Measurements from ENCODE around the gene FAM43B. TPM values are rescaled to one million over a fixed set of nuclear protein-coding genes. Genes with fewer than 3 reads are reported as not detected.

The FAM43B gene
- total RNA-seq, 2 experiments from 2014 or later: not detected

GRCh38 chr1:20578721-20579395 is 26.5 kb downstream of the FAM43B start:
- DNase-seq (no peak), ATAC-seq (ENCODE audit: poor library complexity) (no peak)
- CTCF ChIA-PET: no interaction called here
- H3K4me3 ChIP-seq (ENCODE audit: low read length): no peak overlapping the region
- POLR2A ChIA-PET: no interaction called here
- intact Hi-C loops (cut with DNase I, micrococcal nuclease): no loop called here
- no peak overlapping the region for H3K27ac ChIP-seq (ENCODE audit: low read depth in 1 of 2, low read length in 2 of 2)
- Mint-ChIP-seq H3K27ac (no peak overlapping the region), H3K4me3 (no peak overlapping the region), H3K9me3 (no peaks in the 10 kb centered on the region), H3K36me3 (ENCODE audit: low read depth) (no peaks in the 10 kb centered on the region), H3K4me1 (ENCODE audit: low read depth) (no peaks in the 10 kb centered on the region), H3K27me3 (peaks cover 17% of the 10 kb centered on the region)
- peaks cover under 1 to 8% of the 10 kb centered on the region in 2 experiments for H3K27me3 ChIP-seq (ENCODE audit: control insufficient read depth in 1 of 2, insufficient read depth in 2 of 2, low read length in 2 of 2)
- H3K36me3 ChIP-seq (ENCODE audit: insufficient read depth, low read length): no peaks in the 10 kb centered on the region
- TF ChIP-seq, protein P1, sequence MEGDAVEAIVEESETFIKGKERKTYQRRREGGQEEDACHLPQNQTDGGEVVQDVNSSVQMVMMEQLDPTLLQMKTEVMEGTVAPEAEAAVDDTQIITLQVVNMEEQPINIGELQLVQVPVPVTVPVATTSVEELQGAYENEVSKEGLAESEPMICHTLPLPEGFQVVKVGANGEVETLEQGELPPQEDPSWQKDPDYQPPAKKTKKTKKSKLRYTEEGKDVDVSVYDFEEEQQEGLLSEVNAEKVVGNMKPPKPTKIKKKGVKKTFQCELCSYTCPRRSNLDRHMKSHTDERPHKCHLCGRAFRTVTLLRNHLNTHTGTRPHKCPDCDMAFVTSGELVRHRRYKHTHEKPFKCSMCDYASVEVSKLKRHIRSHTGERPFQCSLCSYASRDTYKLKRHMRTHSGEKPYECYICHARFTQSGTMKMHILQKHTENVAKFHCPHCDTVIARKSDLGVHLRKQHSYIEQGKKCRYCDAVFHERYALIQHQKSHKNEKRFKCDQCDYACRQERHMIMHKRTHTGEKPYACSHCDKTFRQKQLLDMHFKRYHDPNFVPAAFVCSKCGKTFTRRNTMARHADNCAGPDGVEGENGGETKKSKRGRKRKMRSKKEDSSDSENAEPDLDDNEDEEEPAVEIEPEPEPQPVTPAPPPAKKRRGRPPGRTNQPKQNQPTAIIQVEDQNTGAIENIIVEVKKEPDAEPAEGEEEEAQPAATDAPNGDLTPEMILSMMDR (IDR thresholded peaks at IDR 0.05): no peak
- peaks cover 0 to 10% of the 10 kb centered on the region in 2 experiments for H3K9me3 ChIP-seq (ENCODE audit: control insufficient read depth in 1 of 2, insufficient read depth in 1 of 2, low read length in 2 of 2)
- H3K4me1 ChIP-seq (ENCODE audit: insufficient read depth, low read length): no peaks in the 10 kb centered on the region

- CTCF ChIA-PET: interaction anchor here (1.1 kb wide), 1 partner anchor 10 kb away, joined by 3 read pairs; no protein-coding TSS in a partner anchor
Observed at GRCh38 chr1:20584890-20585289, 32.5 kb downstream of the FAM43B start.

GRCh38 chr1:20586953-20587660 is 34.7 kb downstream of the FAM43B start:
- ChIA-PET POLR2A (no interaction called here), CTCF (no interaction called here)
- ATAC-seq (ENCODE audit: poor library complexity) (no peak), DNase-seq (no peak)
- H3K9me3 Mint-ChIP-seq: no peaks in the 10 kb centered on the region
- Histone ChIP-seq H3K9me3 (ENCODE audit: control insufficient read depth in 1 of 2, insufficient read depth in 1 of 2, low read length in 2 of 2) (peaks cover 0 to 11% of the 10 kb centered on the region in 2 experiments), H3K27me3 (ENCODE audit: control insufficient read depth in 1 of 2, insufficient read depth in 2 of 2, low read length in 2 of 2) (peaks cover 22 to 32% of the 10 kb centered on the region in 2 experiments), H3K27ac (ENCODE audit: low read depth in 1 of 2, low read length in 2 of 2) (no peak overlapping the region), H3K4me1 (ENCODE audit: insufficient read depth, low read length) (peaks cover 5% of the 10 kb centered on the region), H3K4me3 (ENCODE audit: low read length) (no peak overlapping the region), H3K36me3 (ENCODE audit: insufficient read depth, low read length) (no peaks in the 10 kb centered on the region)
- TF ChIP-seq, protein P1 (IDR thresholded peaks at IDR 0.05): no peak
- peaks cover 6% of the 10 kb centered on the region for H3K4me1 Mint-ChIP-seq (ENCODE audit: low read depth)
- peaks cover 65% of the 10 kb centered on the region for H3K27me3 Mint-ChIP-seq
- H3K4me3 Mint-ChIP-seq: no peak overlapping the region
- intact Hi-C loops (cut with DNase I, micrococcal nuclease): no loop called here
- no peak overlapping the region for H3K27ac Mint-ChIP-seq
- no peaks in the 10 kb centered on the region for H3K36me3 Mint-ChIP-seq (ENCODE audit: low read depth)

More at GRCh38 chr1:20584890-20585289, 32.5 kb downstream of the FAM43B start:
- H3K27me3 ChIP-seq (ENCODE audit: control insufficient read depth in 1 of 2, insufficient read depth in 2 of 2, low read length in 2 of 2): peaks cover 16 to 19% of the 10 kb centered on the region in 2 experiments
- Mint-ChIP-seq H3K27ac (no peak overlapping the region), H3K4me3 (no peak overlapping the region), H3K27me3 (peaks cover 52% of the 10 kb centered on the region), H3K9me3 (no peaks in the 10 kb centered on the region), H3K36me3 (ENCODE audit: low read depth) (no peaks in the 10 kb centered on the region), H3K4me1 (ENCODE audit: low read depth) (peaks cover 6% of the 10 kb centered on the region)
- H3K36me3 ChIP-seq (ENCODE audit: insufficient read depth, low read length): no peaks in the 10 kb centered on the region
- intact Hi-C loops (cut with DNase I, micrococcal nuclease): no loop called here
- ATAC-seq (ENCODE audit: poor library complexity) (no peak), DNase-seq (no peak)
- H3K9me3 ChIP-seq (ENCODE audit: control insufficient read depth in 1 of 2, insufficient read depth in 1 of 2, low read length in 2 of 2): peaks cover 0 to 16% of the 10 kb centered on the region in 2 experiments
- H3K4me1 ChIP-seq (ENCODE audit: insufficient read depth, low read length): peaks cover 5% of the 10 kb centered on the region
- H3K27ac ChIP-seq (ENCODE audit: low read depth in 1 of 2, low read length in 2 of 2): no peak overlapping the region
- no peak overlapping the region for H3K4me3 ChIP-seq (ENCODE audit: low read length)
- TF ChIP-seq, protein P1 (IDR thresholded peaks at IDR 0.05): no peak
- POLR2A ChIA-PET: no interaction called here

Data from CD4-positive, alpha-beta T cell (primary cell).